H1 (cell line): ENCODE results near the gene R3HDM2. TPM values are rescaled to one million over a fixed set of nuclear protein-coding genes. Genes with fewer than 3 reads are reported as not detected.

Experiments
- CTCF ChIA-PET: fragments of 300-600 bp; sonication (Branson Sonifier 250); formaldehyde crosslinking; loops from one replicate; lab custom pipeline; 2021; ENCODE audit not compliant: partially characterized antibody; lab: Charles Lee
- POLR2A ChIA-PET: fragments of 300-600 bp; sonication (Branson Sonifier 250); formaldehyde crosslinking; loops from one replicate; lab custom pipeline; 2021; ENCODE audit warnings: inconsistent platforms; ENCODE audit not compliant: partially characterized antibody; lab: Charles Lee
- DNase-seq, 2 experiments: peaks; one replicate each; pipeline versions ENCODE4 v3.0.0 to v3.0.0-alpha.2; 2010 to 2022; ENCODE audit warnings: low spot score in 2 of 2, low read depth in 1 of 2, mixed read lengths in 1 of 2
- FAIRE-seq: peaks from 2 replicates; lab custom pipeline; 2011; peaks lifted over from hg19 to GRCh38; lab: Jason Lieb, UNC
- H2AFZ ChIP-seq: 2 replicates; pipeline ENCODE4 v1.8.1; 2012; ENCODE audit warnings: low read length, inconsistent platforms
- H2AK5ac ChIP-seq: 2 replicates; pipeline ENCODE4 v1.6.1; 2013; ENCODE audit warnings: low read depth, low read length
- H2BK120ac ChIP-seq: replicated peaks from 2 replicates; pipeline ENCODE3; 2013; ENCODE audit warnings: low read depth, low read length, inconsistent platforms
- H2BK12ac ChIP-seq: 2 replicates; pipeline ENCODE4 v1.6.1; 2013; ENCODE audit warnings: low read depth, low read length
- H2BK15ac ChIP-seq: 2 replicates; pipeline ENCODE4 v1.6.1; 2013; ENCODE audit warnings: low read length
- H2BK20ac ChIP-seq: 2 replicates; pipeline ENCODE4 v1.6.1; 2013; ENCODE audit warnings: low read length
- H2BK5ac ChIP-seq: 2 replicates; pipeline ENCODE4 v1.6.1; 2013; ENCODE audit warnings: low read depth, low read length
- H3K14ac ChIP-seq: 2 replicates; pipeline ENCODE4 v1.6.1; 2013; ENCODE audit warnings: inconsistent platforms; ENCODE audit not compliant: insufficient read length
- H3K18ac ChIP-seq: 2 replicates; pipeline ENCODE4 v1.6.1; 2013; ENCODE audit warnings: low read length; ENCODE audit errors: extremely low read depth
- H3K23ac ChIP-seq: 2 replicates; pipeline ENCODE4 v1.6.1; 2013; ENCODE audit warnings: inconsistent platforms; ENCODE audit not compliant: insufficient read length
- H3K23me2 ChIP-seq: 2 replicates; pipeline ENCODE4 v1.6.1; 2013; ENCODE audit warnings: low read depth, low read length
- H3K27ac ChIP-seq: 2 replicates; pipeline ENCODE4 v1.6.1; 2011; ENCODE audit warnings: low read depth, low read length, inconsistent platforms
- H3K27me3 ChIP-seq, 4 experiments: replicated peaks in 1 of 4; 1 replicate in 1 of 4; 2 replicates in 3 of 4; pipeline versions ENCODE4 v1.6.1 to v1.8.1; 2011 to 2013; ENCODE audit warnings: low read length in 3 of 4, mild to moderate bottlenecking in 3 of 4, inconsistent platforms in 2 of 4, mixed read lengths in 2 of 4, moderate library complexity in 1 of 4; ENCODE audit not compliant: control insufficient read depth in 3 of 4, insufficient read depth in 3 of 4; ENCODE audit errors: extremely low read depth in 1 of 4
- H3K36me3 ChIP-seq, 4 experiments: 2 replicates each; pipeline versions ENCODE4 v1.6.1 to v1.8.1; 2011 to 2013; ENCODE audit warnings: mild to moderate bottlenecking in 4 of 4, low read length in 3 of 4, moderate library complexity in 2 of 4, control low read depth in 1 of 4, inconsistent platforms in 1 of 4; ENCODE audit not compliant: insufficient read depth in 4 of 4, control insufficient read depth in 2 of 4
- H3K4ac ChIP-seq: replicated peaks from 2 replicates; pipeline ENCODE3; 2013; ENCODE audit warnings: low read length, low read depth, mixed read lengths, inconsistent platforms; ENCODE audit not compliant: insufficient read length
- H3K4me1 ChIP-seq, 4 experiments: replicated peaks in 1 of 4; 1 replicate in 1 of 4; 2 replicates in 3 of 4; pipeline versions ENCODE4 v1.6.1 to v1.8.1; 2011 to 2013; ENCODE audit warnings: low read length in 3 of 4, inconsistent platforms in 2 of 4, mixed read lengths in 1 of 4; ENCODE audit not compliant: insufficient read depth in 4 of 4, control insufficient read depth in 3 of 4
- H3K4me2 ChIP-seq, 2 experiments: 2 replicates each; pipeline versions ENCODE4 v1.6.1 to v1.8.1; 2011 to 2013; ENCODE audit warnings: low read depth in 2 of 2, low read length in 2 of 2, control low read depth in 1 of 2, inconsistent platforms in 1 of 2, mild to moderate bottlenecking in 1 of 2; ENCODE audit not compliant: insufficient read depth in 1 of 2
- H3K4me3 ChIP-seq, 4 experiments: fragments of 200-600, 300-600 bp in 1 of 4; sonication (generic), shearing (Covaris generic), sonication (Bioruptor Twin) in 1 of 4; 2 replicates each; pipeline versions ENCODE4 v1.5.1 to v1.8.1; 2011 to 2016; ENCODE audit warnings: low read length in 4 of 4, low read depth in 3 of 4, control low read depth in 2 of 4, inconsistent platforms in 2 of 4, mild to moderate bottlenecking in 2 of 4, mixed read lengths in 1 of 4, moderate library complexity in 1 of 4; ENCODE audit not compliant: insufficient read depth in 2 of 4; ENCODE audit errors: extremely low read depth in 1 of 4
- H3K56ac ChIP-seq: replicated peaks from 2 replicates; pipeline ENCODE3; 2013; ENCODE audit warnings: low read depth, mild to moderate bottlenecking, mixed read lengths, low read length, inconsistent platforms; ENCODE audit not compliant: insufficient read length
- H3K79me1 ChIP-seq: 2 replicates; pipeline ENCODE4 v1.6.1; 2013; ENCODE audit warnings: low read depth, low read length, control low read depth
- H3K79me2 ChIP-seq, 2 experiments: 2 replicates each; pipeline versions ENCODE4 v1.6.1 to v1.8.1; 2012 to 2013; ENCODE audit warnings: low read length in 2 of 2, mild to moderate bottlenecking in 2 of 2, inconsistent platforms in 1 of 2; ENCODE audit not compliant: insufficient read depth in 2 of 2, control insufficient read depth in 1 of 2
- H3K9ac ChIP-seq, 4 experiments: replicated peaks in 1 of 4; 1 replicate in 1 of 4; 2 replicates in 3 of 4; pipeline versions ENCODE4 v1.6.1 to v1.8.1; 2011 to 2013; ENCODE audit warnings: low read depth in 3 of 4, low read length in 3 of 4, control low read depth in 2 of 4, mild to moderate bottlenecking in 2 of 4, moderate library complexity in 2 of 4, inconsistent platforms in 1 of 4; ENCODE audit errors: extremely low read depth in 1 of 4
- H3K9me3 ChIP-seq, 2 experiments: 2 replicates each; pipeline versions ENCODE4 v1.6.1 to v1.8.1; 2012 to 2013; ENCODE audit warnings: mild to moderate bottlenecking in 2 of 2, moderate library complexity in 2 of 2, control low read depth in 1 of 2, inconsistent platforms in 1 of 2, low read depth in 1 of 2, low read length in 1 of 2, mixed read lengths in 1 of 2; ENCODE audit not compliant: insufficient read depth in 2 of 2
- H4K20me1 ChIP-seq, 2 experiments: replicated peaks in 1 of 2; 2 replicates each; pipeline versions ENCODE3 to v1.8.1; 2011 to 2013; ENCODE audit warnings: inconsistent platforms in 2 of 2, low read length in 2 of 2, mild to moderate bottlenecking in 1 of 2; ENCODE audit not compliant: insufficient read depth in 2 of 2, control insufficient read depth in 1 of 2
- H4K5ac ChIP-seq: 2 replicates; pipeline ENCODE4 v1.6.1; 2013; ENCODE audit warnings: low read length, low read depth, mixed read lengths, inconsistent platforms; ENCODE audit not compliant: insufficient read length
- H4K8ac ChIP-seq: 2 replicates; pipeline ENCODE4 v1.8.0; 2013; ENCODE audit warnings: mild to moderate bottlenecking, moderate library complexity, low read length, inconsistent platforms; ENCODE audit not compliant: insufficient read depth; ENCODE audit errors: extremely low read depth
- H4K91ac ChIP-seq: replicated peaks from 2 replicates; pipeline ENCODE3; 2013; ENCODE audit warnings: low read length, mixed read lengths, inconsistent platforms; ENCODE audit not compliant: insufficient read length
- ASH2L ChIP-seq: fragments of 200-600, 300-600 bp; sonication (generic); IDR thresholded peaks from one replicate; pipeline ENCODE4 v1.7.1; 2017; ENCODE audit warnings: low read length
- ATF3 ChIP-seq: IDR thresholded peaks from 2 replicates; pipeline ENCODE4 v1.6.1; 2011; ENCODE audit warnings: low read depth, mild to moderate bottlenecking, low read length; ENCODE audit not compliant: insufficient read depth
- CBX5 ChIP-seq: fragments of 300-800, 300-1000 bp; sonication (generic); IDR thresholded peaks from 2 replicates; pipeline ENCODE4 v1.7.1; 2016; ENCODE audit warnings: antibody characterized with exemption, low read length, low read depth
- CHD2 ChIP-seq: IDR thresholded peaks from 2 replicates; pipeline ENCODE4 v1.6.1; 2012; ENCODE audit warnings: low read length, improper control_type of control experiment
- GABPA ChIP-seq: IDR thresholded peaks from 2 replicates; pipeline ENCODE4 v1.6.1; 2011; ENCODE audit warnings: mild to moderate bottlenecking, low read length, moderate library complexity, borderline replicate concordance; ENCODE audit not compliant: insufficient read depth
- HDAC2 ChIP-seq, 2 experiments: fragments of 300-600 bp in 1 of 2; sonication (generic) in 1 of 2; IDR thresholded peaks; 2 replicates each; pipeline ENCODE4 v1.6.1; 2011 to 2012; ENCODE audit warnings: low read depth in 2 of 2, low read length in 2 of 2, mild to moderate bottlenecking in 2 of 2, moderate library complexity in 2 of 2, borderline replicate concordance in 1 of 2, inconsistent platforms in 1 of 2
- KDM4A ChIP-seq: IDR thresholded peaks from one replicate; pipeline ENCODE4 v1.7.1; 2012; ENCODE audit warnings: low read depth, mild to moderate bottlenecking, moderate library complexity, low read length, inconsistent platforms; ENCODE audit not compliant: severe bottlenecking
- SP1 ChIP-seq: IDR thresholded peaks from 2 replicates; pipeline ENCODE4 v1.6.1; 2011; ENCODE audit warnings: low read depth, low read length
- SUZ12 ChIP-seq: fragments of 200-600 bp; sonication (generic); IDR thresholded peaks from 2 replicates; pipeline ENCODE4 v1.6.1; 2012; ENCODE audit warnings: mild to moderate bottlenecking, inconsistent platforms, low read length, moderate library complexity, mixed read lengths
- TBP ChIP-seq: IDR thresholded peaks from 2 replicates; pipeline ENCODE4 v1.6.1; 2011; ENCODE audit warnings: low read depth, low read length, improper control_type of control experiment
- USF2 ChIP-seq: IDR thresholded peaks from 2 replicates; pipeline ENCODE4 v1.6.1; 2011; ENCODE audit warnings: low read length, improper control_type of control experiment
- ZNF274 ChIP-seq: IDR thresholded peaks from 2 replicates; pipeline ENCODE4 v1.7.0; 2012; ENCODE audit warnings: low read length, borderline replicate concordance; ENCODE audit errors: extremely low read depth
- WGBS, 2 experiments: shearing (Covaris generic) in 1 of 2; methylation state at CpG; one replicate each; pipeline versions ENCODE4 v1.1.6 to v1.1.7; 2013 to 2015; ENCODE audit warnings: low lambda C conversion rate in 2 of 2, mixed read lengths in 2 of 2, inconsistent platforms in 1 of 2, low coverage in 1 of 2, missing lambda C conversion rate in 1 of 2; ENCODE audit not compliant: insufficient replicate concordance in 2 of 2, insufficient coverage in 1 of 2, insufficient read length in 1 of 2; ENCODE audit errors: extremely low coverage in 1 of 2, missing lambda C conversion rate in 1 of 2; 5-methylcytosine and 5-hydroxymethylcytosine counted together
- polyA plus RNA-seq, 7 experiments: library from polyadenylated mRNA; depleted of rRNA in 3 of 7; stranded (reverse) in 5 of 7; unstranded in 2 of 7; fragments of >200 nt in 5 of 7; fragments of 200-250 nt in 2 of 7; gene quantifications; 1 replicate in 5 of 7; 2 replicates in 1 of 7; 4 replicates in 1 of 7; pipeline versions ENCODE4 v1.2.1 to v1.2.3, GENCODE V29; 2011 to 2013; ENCODE audit warnings: missing spikeins in 2 of 7, mixed read lengths in 2 of 7
- total RNA-seq: library from RNA; stranded (reverse); fragmentation: NEBNext Ultra II Directional; extraction: Animal tissue kit (Norgen Biotek cat#: 25700); gene quantifications from 2 replicates; pipeline ENCODE4 v1.2.1, GENCODE V29; 2021

The R3HDM2 gene
- total and polyA plus RNA-seq, 2 of the 8 experiments (the other 6 are each of a cell fraction or from before 2014, with no cell fraction given) = 25.6 to 27.0 TPM

GRCh38 chr12:57366315-57366714, 64.5 kb downstream of the R3HDM2 start:
- no peak overlapping the region for H3K56ac ChIP-seq
- no peaks in the 10 kb centered on the region for H3K23me2 ChIP-seq
- FAIRE-seq = no peak
- H3K36me3 ChIP-seq = no peaks in the 10 kb centered on the region
- DNase-seq = no peak
- H3K27me3 ChIP-seq = no peaks in the 10 kb centered on the region
- no peak overlapping the region for H2BK120ac ChIP-seq
- H2BK15ac ChIP-seq = no peak overlapping the region
- no peak overlapping the region for H3K23ac ChIP-seq
- no peak overlapping the region for H3K14ac ChIP-seq
- H3K4me1 ChIP-seq = no peaks in the 10 kb centered on the region
- H3K79me1 ChIP-seq = no peaks in the 10 kb centered on the region; the same call in 1 of the 2 replicates
- H3K9ac ChIP-seq = no peak overlapping the region
- POLR2A ChIA-PET = no interaction called here
- H3K4me2 ChIP-seq = no peak overlapping the region
- no peaks in the 10 kb centered on the region for H4K20me1 ChIP-seq
- no peak overlapping the region for H3K4ac ChIP-seq
- no peak overlapping the region for H3K18ac ChIP-seq
- no peak overlapping the region for H2BK20ac ChIP-seq
- H3K79me2 ChIP-seq = no peaks in the 10 kb centered on the region
- no peak overlapping the region for H4K8ac ChIP-seq
- WGBS, 2 experiments = 93% methylated on average over 3 of the region's 3 CpGs; no CpG with 5 or more reads in 1 of the 2 experiments
- no peak overlapping the region for H2BK12ac ChIP-seq
- H3K27ac ChIP-seq = no peak overlapping the region
- no peak overlapping the region for H2BK5ac ChIP-seq
- peaks cover 0 to 2% of the 10 kb centered on the region in 2 experiments; a peak in 1 of 4 replicates for H3K9me3 ChIP-seq
- H2AK5ac ChIP-seq = no peak overlapping the region
- no peak overlapping the region for H3K4me3 ChIP-seq
- CTCF ChIA-PET = interaction anchor here (1.1 kb wide), 1 partner anchor 87 kb away, joined by 4 read pairs; no protein-coding TSS in a partner anchor
- no peak overlapping the region for H2AFZ ChIP-seq
- no peak overlapping the region for H4K5ac ChIP-seq
- H4K91ac ChIP-seq = no peak overlapping the region
- TF ChIP-seq CHD2 (no peak), ATF3 (no peak), TBP (no peak), USF2 (no peak), SUZ12 (no peak), ZNF274 (no peak), HDAC2 (IDR thresholded peaks at IDR 0.05; ENCODE audit: borderline replicate concordance in 1 of 2, low read depth in 2 of 2, low read length in 2 of 2) (no peak), SP1 (no peak), GABPA (no peak), ASH2L (no peak), KDM4A (no peak), CBX5 (no peak)
